GM19239 (cell line): ENCODE results near the gene VWA1.
A peak's percentile ranks its signal among the peaks of the same experiment; 100 is the strongest.
"Not testable (repeated sequence)": the region's sequence is repeated elsewhere in the genome, so short reads cannot be mapped to it uniquely, and the experiment has no call there.

Experiments used
- DNase-seq: peaks from one replicate; pipeline ENCODE4 v3.0.0; 2011; ENCODE audit warnings: low spot score; ENCODE audit not compliant: insufficient read length
- FAIRE-seq: peaks from 2 replicates; lab custom pipeline; 2011; peaks lifted over from hg19 to GRCh38; lab: Jason Lieb, UNC

VWA1 gene

GRCh38 chr1:1402901-1403392 lies 32.5 kb upstream of the VWA1 start:
- not testable (repeated sequence) for DNase-seq, FAIRE-seq

GRCh38 chr1:1403653-1404052 lies 31.8 kb upstream of the VWA1 start:
- FAIRE-seq (no peak), DNase-seq (no peak)

- FAIRE-seq (peak; percentile 47), DNase-seq (no peak)
Observed at GRCh38 chr1:1406101-1406820, 29.2 kb upstream of the VWA1 start.

- peak; percentile 94 for FAIRE-seq
- peak; percentile 98 for DNase-seq
Observed at GRCh38 chr1:1406821-1407635, 28.5 kb upstream of the VWA1 start, which contains the start of gene MRPL20. TSS of gene MRPL20 (minus strand) at chr1:1407293. CDS start at chr1:1407217, 76 bp downstream.

GRCh38 chr1:1407636-1408318 lies 27.7 kb upstream of the VWA1 start:
- no peak for DNase-seq
- peak; percentile 42 for FAIRE-seq

- not testable (repeated sequence) for FAIRE-seq
Observed at GRCh38 chr1:1410238-1410637, 25.3 kb upstream of the VWA1 start.

GRCh38 chr1:1411626-1412025 lies 23.9 kb upstream of the VWA1 start:
- FAIRE-seq: no peak
- no peak for DNase-seq

More at GRCh38 chr1:1410238-1410637, 25.3 kb upstream of the VWA1 start:
- DNase-seq: not testable (repeated sequence)

GRCh38 chr1:1412311-1412902 lies 23.1 kb upstream of the VWA1 start:
- FAIRE-seq: not testable (repeated sequence)

GRCh38 chr1:1415751-1416150 lies 19.7 kb upstream of the VWA1 start:
- no peak for FAIRE-seq
- DNase-seq: no peak

More at GRCh38 chr1:1412311-1412902, 23.1 kb upstream of the VWA1 start:
- not testable (repeated sequence) for DNase-seq

- not testable (repeated sequence) for DNase-seq, FAIRE-seq
Observed at GRCh38 chr1:1417396-1417795, 18.1 kb upstream of the VWA1 start.

GRCh38 chr1:1417825-1418463 lies 17.5 kb upstream of the VWA1 start:
- FAIRE-seq (peak; percentile 44), DNase-seq (peak; percentile 26)

- DNase-seq: peak; percentile 58
- peak; percentile 75 for FAIRE-seq
Observed at GRCh38 chr1:1418464-1419362, 16.8 kb upstream of the VWA1 start.

- FAIRE-seq (no peak), DNase-seq (peak; percentile 26)
Observed at GRCh38 chr1:1419363-1419812, 16.1 kb upstream of the VWA1 start.

GRCh38 chr1:1419813-1420653 lies 15.5 kb upstream of the VWA1 start:
- FAIRE-seq (no peak), DNase-seq (peak; percentile 21)

- FAIRE-seq (no peak), DNase-seq (no peak)
Observed at GRCh38 chr1:1420654-1421141, 14.8 kb upstream of the VWA1 start.

GRCh38 chr1:1421147-1421906 lies 14.2 kb upstream of the VWA1 start, which contains the start of gene ANKRD65:
TSS of gene ANKRD65 (minus strand) at chr1:1421276. CDS start at chr1:1421005, 271 bp downstream.
- DNase-seq (no peak), FAIRE-seq (no peak)
